Measurements from ENCODE around the gene SLC25A21. TPM values are rescaled to one million over a fixed set of nuclear protein-coding genes. Genes with fewer than 3 reads are reported as not detected.
"Not testable (repeated sequence)": the region's sequence is repeated elsewhere in the genome, so short reads cannot be mapped to it uniquely, and the experiment has no call there.

Gene SLC25A21
- total and polyA plus RNA-seq, 8 donors, result 0.40 to 5.4 (median 1.3) TPM; not detected in 2

- peak; percentile 88 to 95 for DNase-seq
- peak within 1 kb of the TSS; percentile 56 to 69 (median 64) for H3K4me3 ChIP-seq
- peak in 1 of 4 donors; percentile 34 for TF ChIP-seq POLR2A (IDR thresholded peaks at IDR 0.05)
- peak in 3 of 7 experiments; percentile 6 to 26 (median 16) for TF ChIP-seq CTCF (IDR thresholded peaks at IDR 0.05)
- peak; percentile 48 to 83 (median 81) for TF ChIP-seq POLR2AphosphoS5 (IDR thresholded peaks at IDR 0.05)
- no peak for TF ChIP-seq EP300 (IDR thresholded peaks at IDR 0.05)
- H3K27me3 ChIP-seq, result no peaks in the 10 kb centered on the region
- intact Hi-C loops (cut with DNase I; ENCODE audit: low total_unique reads), result no loop called here
- no peaks in the 10 kb centered on the region for H3K9me3 ChIP-seq
- H3K27ac ChIP-seq, result peak within 1 kb of the TSS; percentile 86 to 93 (median 88)
- whole genome bisulfite sequencing, 5 donors, result 1 to 3% (median 2%) methylated on average over 45 to 70 of the region's 70 CpGs
- no peaks in the 10 kb centered on the region for H3K36me3 ChIP-seq
- H3K4me1 ChIP-seq, result peaks cover 5 to 46% (median 31%) of the 10 kb centered on the region in 4 donors
These were observed 25.2 kb upstream of the SLC25A21 start, which contains the start of gene MIPOL1 for GRCh38 chr14:37197421-37198272. MIPOL1 (plus strand) TSS chr14:37197937; CDS start chr14:37247889, 49,952 bp downstream.

GRCh38 chr14:37196604-37197420 lies 24.4 kb upstream of the SLC25A21 start:
- H3K27me3 ChIP-seq, result no peaks in the 10 kb centered on the region
- H3K4me3 ChIP-seq, result peak overlapping the region; percentile 56 to 69 (median 64)
- H3K36me3 ChIP-seq, result no peaks in the 10 kb centered on the region
- no peak for DNase-seq
- H3K4me1 ChIP-seq, result peaks cover 5 to 42% (median 26%) of the 10 kb centered on the region in 4 donors
- no peak for TF ChIP-seq POLR2A (IDR thresholded peaks at IDR 0.05)
- peak overlapping the region; percentile 56 to 92 (median 87) for H3K27ac ChIP-seq
- no peaks in the 10 kb centered on the region for H3K9me3 ChIP-seq
- 81 to 87% (median 85%) methylated on average over 17 of the region's 17 CpGs for WGBS, 5 donors
- intact Hi-C loops (cut with DNase I; ENCODE audit: low total_unique reads), result no loop called here

GRCh38 chr14:37195327-37195726 lies 22.9 kb upstream of the SLC25A21 start:
- H3K4me1 ChIP-seq, result peaks cover 5 to 40% (median 26%) of the 10 kb centered on the region in 4 donors
- H3K27me3 ChIP-seq, result no peaks in the 10 kb centered on the region
- no peaks in the 10 kb centered on the region for H3K9me3 ChIP-seq
- DNase-seq, result no peak
- H3K27ac ChIP-seq, result no peak overlapping the region
- intact Hi-C loops (cut with DNase I; ENCODE audit: low total_unique reads), result no loop called here
- TF ChIP-seq CTCF (IDR thresholded peaks at IDR 0.05), result no peak
- TF ChIP-seq EP300 (IDR thresholded peaks at IDR 0.05), result no peak
- no peak for TF ChIP-seq POLR2AphosphoS5 (IDR thresholded peaks at IDR 0.05)
- TF ChIP-seq POLR2A (IDR thresholded peaks at IDR 0.05), result no peak
- H3K4me3 ChIP-seq, result no peak overlapping the region
- no peaks in the 10 kb centered on the region for H3K36me3 ChIP-seq
- 47 to 72% (median 70%) methylated on average over 1 of the region's 1 CpG for WGBS, 5 donors

- Histone ChIP-seq H3K27ac (no peak overlapping the region), H3K27me3 (no peaks in the 10 kb centered on the region), H3K9me3 (no peaks in the 10 kb centered on the region), H3K36me3 (no peaks in the 10 kb centered on the region), H3K4me1 (peaks cover 5 to 34% (median 22%) of the 10 kb centered on the region in 4 donors), H3K4me3 (no peak overlapping the region)
- 76 to 96% (median 85%) methylated on average over 2 of the region's 2 CpGs for WGBS, 5 donors
- intact Hi-C loops (cut with DNase I; ENCODE audit: low total_unique reads), result no loop called here
- no peak for TF ChIP-seq POLR2A (IDR thresholded peaks at IDR 0.05)
- TF ChIP-seq CTCF (IDR thresholded peaks at IDR 0.05), result no peak
- no peak for TF ChIP-seq EP300 (IDR thresholded peaks at IDR 0.05)
- TF ChIP-seq POLR2AphosphoS5 (IDR thresholded peaks at IDR 0.05), result no peak
- no peak for DNase-seq
These were observed 22.3 kb upstream of the SLC25A21 start for GRCh38 chr14:37194698-37195097.

- not testable (repeated sequence) for H3K4me3 ChIP-seq
These were observed 17.3 kb upstream of the SLC25A21 start for GRCh38 chr14:37189733-37190132.

GRCh38 chr14:37187840-37188577 lies 15.6 kb upstream of the SLC25A21 start:
- 74 to 80% (median 74%) methylated on average over 8 to 9 of the region's 9 CpGs for WGBS, 5 donors
- H3K4me1 ChIP-seq; H3K36me3 ChIP-seq; intact Hi-C loops (cut with DNase I; ENCODE audit: low total_unique reads); H3K4me3 ChIP-seq; DNase-seq; H3K9me3 ChIP-seq; H3K27me3 ChIP-seq; H3K27ac ChIP-seq: not testable (repeated sequence)

More at GRCh38 chr14:37189733-37190132, 17.3 kb upstream of the SLC25A21 start:
- H3K27me3 ChIP-seq; H3K9me3 ChIP-seq; DNase-seq; H3K4me1 ChIP-seq; H3K36me3 ChIP-seq; intact Hi-C loops (cut with DNase I; ENCODE audit: low total_unique reads); H3K27ac ChIP-seq: not testable (repeated sequence)
- 90 to 98% (median 96%) methylated on average over 2 of the region's 2 CpGs for WGBS, 5 donors

Data from stomach (tissue), 9 donors.